ENCODE data around the gene COL5A2. TPM values are rescaled to one million over a fixed set of nuclear protein-coding genes. Genes with fewer than 3 reads are reported as not detected.

The COL5A2 gene
- polyA plus RNA-seq, 1 donor, result 346 TPM

DNA sequence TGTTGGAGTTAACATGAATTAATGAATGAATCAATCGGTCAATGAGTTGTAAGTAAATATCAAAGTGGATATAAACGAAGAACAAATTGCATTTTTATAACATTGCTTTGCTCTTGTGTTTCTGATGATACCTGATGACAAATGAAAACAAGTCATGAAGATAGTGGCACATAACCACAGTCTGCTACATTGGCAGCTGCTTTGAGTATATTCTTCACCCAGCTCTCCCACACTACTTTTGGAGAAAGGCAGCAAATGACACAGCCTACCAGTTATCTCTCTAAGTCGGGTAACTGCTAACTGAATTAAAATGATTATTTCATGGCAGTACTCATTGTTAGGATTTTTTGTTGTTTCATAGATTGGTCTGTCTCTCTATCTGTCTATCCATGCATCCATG, 76.8 kb downstream of the COL5A2 start:
- no peak for DNase-seq (ENCODE audit: low read depth)

DNA sequence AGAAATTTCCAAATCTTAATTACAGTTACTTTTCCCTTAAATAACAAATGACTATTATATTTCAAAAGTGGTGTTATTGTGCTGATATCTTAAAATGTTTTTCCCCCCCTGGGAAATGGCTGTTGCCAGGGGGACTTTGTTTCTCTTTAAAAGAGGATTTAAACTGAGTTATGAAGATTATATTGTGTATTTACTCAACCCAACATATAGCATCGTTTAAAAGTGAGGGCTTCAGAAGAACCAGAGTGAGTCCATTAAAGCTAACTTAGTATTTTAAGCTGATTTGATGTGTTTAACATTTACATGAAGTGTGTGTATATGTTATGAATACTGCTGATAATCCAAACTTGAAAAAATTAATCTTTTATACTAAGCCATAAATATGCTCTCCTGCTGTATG, 81.6 kb downstream of the COL5A2 start:
- DNase-seq (ENCODE audit: low read depth), result no peak

DNA sequence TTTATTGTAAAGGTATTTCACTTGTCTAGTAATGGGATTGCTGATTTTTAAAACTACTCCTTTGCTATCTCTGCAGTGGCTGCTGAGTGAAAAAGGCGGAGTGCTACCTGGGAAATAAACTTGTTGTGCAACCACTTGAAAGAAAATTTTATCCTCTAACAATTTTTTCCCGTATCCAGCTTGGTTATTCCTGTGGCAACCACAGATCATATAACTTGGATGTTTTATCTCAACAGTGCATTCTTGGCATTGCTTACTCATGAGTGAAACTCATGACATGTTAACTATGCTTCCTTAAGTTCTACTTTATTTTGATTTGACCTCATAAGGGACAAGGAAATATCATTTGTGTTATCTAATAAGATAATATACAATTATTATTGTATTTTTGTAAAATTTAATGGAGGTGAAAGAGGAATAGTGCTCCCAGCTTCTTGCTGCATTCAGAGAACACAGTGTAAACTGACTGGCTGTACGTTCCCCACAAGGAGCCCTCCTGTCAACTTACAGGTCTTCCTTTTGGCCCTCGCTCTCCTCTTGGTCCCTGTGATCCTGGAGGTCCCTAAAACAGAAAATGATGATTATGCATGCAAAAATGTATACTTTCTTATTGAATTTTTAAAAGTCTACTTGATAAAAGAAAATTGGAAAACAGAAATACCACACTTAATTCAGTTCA, 82.7 kb downstream of the COL5A2 start:
- DNase-seq (ENCODE audit: low read depth), result no peak

DNA sequence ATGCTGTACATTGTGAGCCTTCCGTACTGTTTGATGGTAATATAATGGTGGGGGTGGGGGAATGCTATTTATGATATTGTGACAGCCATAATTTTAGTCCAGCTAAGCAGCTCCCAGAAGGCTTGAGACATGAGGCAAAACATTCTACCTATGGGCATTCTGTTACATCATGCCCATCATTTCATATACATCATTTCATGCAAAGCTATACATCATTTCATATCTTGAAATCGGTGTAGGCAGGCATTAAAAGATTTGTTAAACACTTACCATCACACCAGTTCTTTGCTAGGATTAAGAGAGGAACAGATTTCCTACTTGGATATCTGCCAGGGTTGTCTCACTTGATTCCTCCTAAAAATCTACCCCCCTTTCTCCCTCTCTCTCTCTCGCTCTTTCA, 84.5 kb downstream of the COL5A2 start:
- DNase-seq (ENCODE audit: low read depth), result no peak

DNA sequence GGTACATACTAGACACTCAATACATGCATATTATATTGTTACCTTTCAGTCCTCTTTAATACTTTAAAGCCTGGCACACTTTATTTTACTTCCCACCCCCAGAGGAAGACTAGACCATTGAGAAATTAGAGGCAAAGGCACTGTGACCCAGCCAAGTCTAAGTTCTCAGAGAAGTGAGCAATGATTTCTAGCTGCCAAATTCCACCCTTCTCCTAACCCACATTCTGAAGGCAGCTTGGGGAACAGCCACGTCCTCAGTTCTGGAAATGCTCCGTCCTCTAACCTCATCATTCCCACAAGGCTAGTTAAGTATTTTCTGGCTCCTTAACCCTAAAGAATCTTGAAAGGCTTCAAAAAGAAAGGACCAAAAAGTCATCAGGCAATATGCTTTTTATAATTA, 86.6 kb downstream of the COL5A2 start:
- DNase-seq (ENCODE audit: low read depth), result no peak

DNA sequence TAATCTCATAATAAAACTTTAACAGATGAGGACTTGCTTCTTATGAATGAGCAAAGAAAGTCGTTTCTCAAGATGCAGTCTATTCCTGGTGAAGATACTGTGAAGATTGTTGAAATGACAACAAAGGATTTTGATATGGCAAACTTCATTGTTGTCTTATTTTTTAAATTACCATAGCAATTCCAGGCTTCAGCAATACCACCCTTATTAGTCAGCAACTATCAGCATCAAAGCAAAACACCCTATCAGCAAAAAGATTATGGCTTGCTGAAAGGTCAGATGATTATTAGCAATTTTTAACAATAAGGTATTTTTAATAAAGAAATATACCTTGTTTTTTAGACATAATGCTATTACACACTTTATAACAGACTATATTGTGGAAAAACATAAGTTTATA, 88.3 kb downstream of the COL5A2 start:
- no peak for DNase-seq (ENCODE audit: low read depth)

DNA sequence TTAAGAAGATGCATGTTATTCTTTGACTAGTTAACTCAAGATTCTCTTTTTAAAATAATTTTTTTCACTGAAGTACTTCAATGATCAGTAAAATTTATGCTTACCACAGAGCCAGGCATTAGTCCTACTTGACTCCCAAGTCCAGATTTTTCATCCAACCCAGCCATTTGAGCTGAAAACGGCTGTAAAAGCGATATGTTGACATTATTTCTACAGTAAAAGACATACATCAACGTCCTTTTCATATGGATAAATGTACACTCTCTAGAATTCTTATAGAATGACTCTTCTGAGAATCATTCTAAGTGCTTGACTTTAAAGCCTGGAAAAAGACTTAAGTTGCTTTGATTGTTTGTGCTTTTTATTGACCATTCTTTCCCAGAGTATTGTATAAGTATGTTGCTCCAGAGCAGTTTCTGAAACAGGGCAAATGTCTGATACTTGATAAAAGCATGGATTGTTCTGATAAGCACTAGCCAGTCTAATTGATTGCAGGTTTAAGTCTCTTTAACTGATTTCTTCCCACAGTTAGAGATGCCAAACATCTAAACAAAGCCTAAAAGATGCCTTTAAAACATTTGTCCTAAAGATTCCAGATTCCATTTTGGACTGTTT, 90.9 kb downstream of the COL5A2 start:
- no peak for DNase-seq (ENCODE audit: low read depth)

DNA sequence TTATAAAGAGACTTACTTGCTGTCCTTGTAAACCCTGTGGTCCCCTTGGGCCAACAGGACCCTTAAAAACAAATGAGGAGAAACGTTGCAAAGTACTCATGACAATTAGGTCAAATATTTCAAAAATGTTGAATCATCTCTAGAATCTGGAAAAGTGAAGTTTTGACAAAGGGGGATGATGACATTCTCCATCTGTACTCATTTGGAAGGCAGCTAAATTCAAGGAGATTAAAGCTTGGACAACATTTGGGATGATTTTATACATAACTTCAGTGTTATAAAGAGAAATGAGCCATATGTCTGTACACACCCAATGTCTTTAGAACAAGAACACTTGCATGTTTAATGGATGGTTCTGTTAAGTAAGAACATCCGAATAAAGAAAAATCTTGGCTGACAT, 92.9 kb downstream of the COL5A2 start:
- DNase-seq (ENCODE audit: low read depth), result no peak

DNA sequence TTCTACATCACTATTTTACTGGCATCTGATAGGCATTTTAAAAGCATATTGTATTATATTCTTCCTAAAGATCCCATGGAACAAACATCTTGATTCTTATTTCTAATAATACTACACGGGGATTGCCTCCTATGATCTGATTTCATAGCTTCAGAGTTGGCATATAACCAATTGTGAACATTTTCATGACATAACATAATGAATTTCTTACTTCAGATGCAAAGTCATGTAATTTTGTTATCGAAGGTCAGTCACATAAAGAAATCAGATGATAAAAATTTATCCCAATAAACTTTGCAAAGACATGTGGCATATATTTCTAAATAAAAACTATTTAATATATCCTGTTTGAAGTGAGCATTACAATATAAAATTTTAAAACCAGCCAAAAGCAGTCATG, 93.3 kb downstream of the COL5A2 start:
- DNase-seq (ENCODE audit: low read depth), result no peak

DNA sequence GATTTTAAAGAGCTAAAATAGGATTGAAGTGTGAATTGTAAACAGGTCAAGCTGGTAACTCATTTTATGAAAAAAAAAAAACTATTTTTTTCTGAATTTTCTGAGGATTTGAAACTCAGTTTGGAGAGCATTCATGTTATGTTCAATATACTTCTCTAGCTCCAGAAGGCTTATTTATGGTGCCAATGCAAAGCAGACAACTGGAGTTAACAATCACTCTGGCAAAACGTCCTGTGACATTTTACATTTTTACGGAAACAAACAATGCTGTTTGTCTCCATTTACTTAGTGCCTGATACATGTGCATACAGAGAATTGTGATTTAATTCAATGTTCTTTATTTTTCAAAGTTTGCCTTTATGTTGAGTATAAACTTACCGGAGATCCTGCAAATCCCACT, 96.0 kb downstream of the COL5A2 start:
- DNase-seq (ENCODE audit: low read depth), result no peak

DNA sequence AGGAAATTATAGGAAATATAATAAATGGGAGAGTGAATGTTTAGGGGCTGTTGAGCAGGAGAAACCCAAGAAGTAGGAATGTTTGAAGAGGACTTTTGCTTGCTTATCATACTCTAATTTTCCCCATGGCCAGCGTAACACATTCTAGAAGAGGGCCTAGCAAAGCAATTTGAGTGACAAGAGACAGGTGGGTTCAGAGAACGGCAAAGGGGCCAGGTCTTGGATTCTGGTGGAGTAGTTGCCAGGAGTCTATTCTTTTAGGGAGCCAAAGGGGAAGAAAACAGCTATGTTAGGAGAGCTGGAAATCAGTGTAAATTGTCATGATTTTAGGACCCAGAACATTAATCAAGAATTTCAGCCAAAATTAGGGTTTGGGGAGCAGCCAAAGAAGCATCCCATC, 96.5 kb downstream of the COL5A2 start:
- no peak for DNase-seq (ENCODE audit: low read depth)

DNA sequence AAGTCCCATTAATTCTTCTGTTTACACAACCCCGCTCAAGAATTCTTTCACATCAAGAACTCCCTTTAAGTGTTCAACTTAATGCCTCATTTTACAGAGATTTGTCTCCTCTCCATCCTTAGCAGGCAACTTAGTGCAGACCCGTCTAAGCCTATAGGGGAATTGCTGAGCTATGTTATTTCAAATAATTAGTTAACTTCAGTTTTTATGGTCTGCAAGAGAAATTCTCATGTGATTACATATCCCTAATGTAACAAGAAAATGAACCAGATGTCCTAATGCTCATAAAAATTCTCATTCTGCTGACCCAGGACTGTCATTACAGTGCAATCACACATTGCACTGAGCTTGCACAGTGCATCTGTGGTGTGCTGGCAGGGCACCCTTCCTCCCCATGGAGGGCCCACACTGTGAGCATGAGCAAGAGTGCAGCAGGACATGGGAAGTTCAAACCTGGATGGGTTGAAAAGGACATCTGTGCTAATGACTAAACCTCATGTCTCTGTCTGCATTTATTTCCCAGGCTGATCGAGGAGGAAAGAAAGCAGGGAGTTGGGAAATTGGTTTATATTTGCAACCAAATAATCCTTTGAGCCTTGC, 97.1 kb downstream of the COL5A2 start:
- DNase-seq (ENCODE audit: low read depth), result peak; percentile 75

DNA sequence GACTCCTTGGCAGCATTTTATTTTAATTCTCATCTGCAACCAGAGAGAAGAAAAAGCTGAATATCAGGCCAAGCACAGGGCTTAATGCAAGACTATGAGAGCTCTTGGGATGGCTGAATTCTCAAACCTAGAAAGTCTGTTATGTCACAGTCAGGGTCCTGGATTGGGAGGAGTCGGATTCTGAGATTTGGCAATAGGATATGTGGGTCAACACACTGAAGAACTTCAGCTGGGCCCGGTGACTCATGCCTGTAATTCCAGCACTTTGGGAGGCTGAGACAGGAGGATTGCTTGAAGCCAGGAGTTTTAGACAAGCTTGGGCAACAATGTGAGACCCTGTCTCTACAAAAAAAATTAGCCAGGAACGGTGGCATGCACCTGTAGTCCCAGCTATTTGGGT, 103.0 kb downstream of the COL5A2 start:
- no peak for DNase-seq (ENCODE audit: low read depth)

DNA sequence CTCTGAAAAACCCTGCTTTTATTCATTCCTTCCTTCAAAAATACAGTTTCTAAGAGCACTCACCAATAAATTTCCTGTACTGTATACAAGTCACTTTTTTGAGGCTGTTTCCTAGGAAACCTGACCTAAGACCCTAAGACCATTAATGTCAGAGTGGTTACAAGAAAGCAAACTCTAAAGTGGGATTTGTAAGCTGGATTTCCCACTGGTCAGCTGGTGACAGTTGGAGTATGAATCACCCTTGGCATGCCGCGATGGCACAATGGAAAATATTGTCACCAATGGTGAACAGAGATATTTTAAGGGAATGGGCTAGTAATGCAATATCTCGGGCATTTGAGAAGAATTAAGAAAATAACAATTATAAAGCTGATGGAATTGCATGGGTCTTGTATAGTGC, 103.4 kb downstream of the COL5A2 start:
- DNase-seq (ENCODE audit: low read depth), result no peak

DNA sequence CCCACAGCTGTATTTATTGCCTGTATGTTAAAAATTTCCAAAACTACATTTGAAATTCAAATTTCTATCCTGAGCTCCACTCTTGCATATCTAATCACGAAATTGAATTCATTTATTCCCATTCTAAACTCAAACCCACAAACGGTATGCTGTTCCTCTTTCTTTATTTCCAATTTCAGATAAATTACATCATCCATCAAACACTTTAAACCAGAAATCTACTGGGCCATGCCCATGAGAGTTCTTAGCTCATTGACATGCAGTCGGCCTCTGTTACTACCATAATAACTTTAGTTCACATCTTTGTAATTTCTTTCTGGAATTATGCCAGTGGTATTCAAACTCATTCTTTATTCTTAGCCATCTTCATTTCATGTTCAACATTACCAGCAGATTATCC, 105.1 kb downstream of the COL5A2 start:
- DNase-seq (ENCODE audit: low read depth), result no peak

DNA sequence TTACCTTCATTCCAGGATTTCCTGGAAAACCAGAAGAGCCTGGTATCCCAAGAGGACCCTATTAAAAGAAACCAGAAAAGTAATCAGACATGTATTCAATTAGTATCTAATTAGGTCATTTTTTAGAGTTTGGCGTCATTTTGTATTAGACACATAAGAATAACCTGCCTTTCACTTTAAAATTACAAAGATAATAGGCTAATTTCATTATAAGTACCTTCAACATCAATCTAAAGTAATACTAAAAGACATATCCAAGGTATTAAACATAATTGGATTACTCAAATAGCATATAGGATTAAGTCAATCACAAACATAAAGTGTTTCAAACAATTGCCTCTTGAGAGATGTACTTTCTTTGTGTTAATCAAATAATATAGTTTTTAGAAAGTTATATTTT, 107.5 kb downstream of the COL5A2 start:
- no peak for DNase-seq (ENCODE audit: low read depth)

DNA sequence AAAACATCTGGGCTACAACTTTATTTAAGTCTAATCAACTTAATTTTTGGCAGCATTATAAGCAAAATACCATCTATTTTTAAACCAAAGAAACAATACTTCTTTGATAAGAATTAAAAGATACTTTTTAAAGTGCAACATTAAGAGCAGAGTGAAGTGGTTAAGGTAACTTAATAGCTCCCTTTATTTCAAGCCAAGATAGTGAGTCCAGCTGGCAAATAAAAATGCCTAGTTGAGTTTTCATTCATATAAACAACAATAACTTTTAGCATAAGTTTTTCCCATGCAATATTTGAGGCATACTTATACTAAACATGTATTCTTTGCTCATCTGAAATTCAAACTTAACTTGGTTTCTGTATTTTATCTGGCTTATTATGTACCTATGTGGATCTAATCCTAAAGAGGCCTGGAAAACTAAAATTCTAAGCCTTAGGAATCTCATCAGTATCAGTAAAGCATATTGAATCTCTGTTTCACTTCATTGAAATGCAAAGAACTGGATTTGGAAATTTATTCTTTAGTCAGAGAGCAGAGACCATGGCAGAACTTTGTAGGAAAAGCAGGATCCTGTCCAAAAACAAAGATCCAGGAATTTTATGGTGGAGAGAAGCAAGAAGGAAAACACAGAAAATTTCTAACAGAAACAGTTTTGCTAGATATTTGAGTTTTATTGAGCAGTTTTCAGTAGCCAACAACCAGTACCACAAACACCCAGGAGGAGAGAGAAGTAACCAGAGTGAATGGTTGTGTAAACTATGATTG, 109.5 kb downstream of the COL5A2 start:
- DNase-seq (ENCODE audit: low read depth), result no peak

DNA sequence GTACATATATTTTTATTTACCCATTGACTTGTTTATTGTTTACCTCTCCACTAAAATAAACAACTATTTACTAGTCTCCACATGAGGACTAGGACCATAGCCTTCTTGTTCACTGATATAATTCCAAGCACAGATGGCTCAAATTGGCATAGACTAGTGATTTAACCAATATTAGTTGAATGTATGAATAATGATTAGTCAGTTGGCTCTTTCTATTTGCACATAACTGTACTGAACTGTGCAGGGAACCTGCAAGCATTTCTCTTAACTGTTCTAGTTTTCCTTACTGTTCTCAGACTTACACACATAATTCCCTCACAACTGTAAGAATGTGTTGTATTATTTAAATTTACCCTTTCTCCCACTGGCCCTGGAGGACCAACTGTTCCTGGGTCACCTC, 113.5 kb downstream of the COL5A2 start:
- no peak for DNase-seq (ENCODE audit: low read depth)

DNA sequence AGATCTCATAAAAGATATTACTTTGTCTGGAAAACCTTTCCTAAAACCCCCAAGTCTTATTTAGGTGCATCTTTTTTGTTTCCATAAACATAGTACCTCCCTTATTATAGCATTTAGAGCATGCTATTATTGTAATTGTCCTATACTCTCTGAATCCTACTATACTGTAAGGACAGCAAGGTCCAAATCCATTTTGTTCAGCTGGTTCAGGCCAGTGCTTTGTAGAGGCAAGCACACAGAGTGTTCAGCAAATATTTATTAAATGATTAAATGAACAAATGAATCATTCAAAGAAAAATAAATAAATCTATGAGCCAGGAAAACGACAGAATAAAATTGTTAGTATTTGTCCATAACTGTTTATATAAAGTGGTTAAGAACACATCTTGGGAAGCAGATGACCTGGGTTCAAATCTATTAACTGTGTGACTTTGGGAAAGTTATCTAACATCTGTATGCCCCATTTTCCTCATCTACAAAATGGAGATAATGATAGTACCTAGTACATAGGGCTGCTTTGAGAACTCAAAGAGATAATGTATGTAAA, 119.4 kb downstream of the COL5A2 start:
- DNase-seq (ENCODE audit: low read depth), result no peak

DNA sequence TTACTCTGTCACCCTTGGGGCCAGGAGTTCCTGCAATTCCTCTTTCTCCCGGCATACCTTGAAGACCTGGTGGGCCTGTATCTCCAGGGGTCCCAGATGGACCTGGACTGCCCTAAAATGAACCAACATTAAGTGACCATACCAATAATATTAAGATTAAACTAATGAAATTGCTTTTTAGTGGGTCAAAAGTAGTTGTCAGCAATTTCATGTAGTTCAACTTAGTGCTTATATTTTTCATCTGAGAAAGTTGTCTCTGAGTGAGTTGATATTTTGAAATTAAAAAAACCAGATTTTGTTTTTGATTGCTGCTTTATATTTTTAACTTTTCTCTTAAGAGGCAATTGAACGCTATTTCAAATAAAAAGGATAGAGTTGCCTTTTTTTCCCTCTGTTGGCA, 122.2 kb downstream of the COL5A2 start:
- no peak for DNase-seq (ENCODE audit: low read depth)

DNA sequence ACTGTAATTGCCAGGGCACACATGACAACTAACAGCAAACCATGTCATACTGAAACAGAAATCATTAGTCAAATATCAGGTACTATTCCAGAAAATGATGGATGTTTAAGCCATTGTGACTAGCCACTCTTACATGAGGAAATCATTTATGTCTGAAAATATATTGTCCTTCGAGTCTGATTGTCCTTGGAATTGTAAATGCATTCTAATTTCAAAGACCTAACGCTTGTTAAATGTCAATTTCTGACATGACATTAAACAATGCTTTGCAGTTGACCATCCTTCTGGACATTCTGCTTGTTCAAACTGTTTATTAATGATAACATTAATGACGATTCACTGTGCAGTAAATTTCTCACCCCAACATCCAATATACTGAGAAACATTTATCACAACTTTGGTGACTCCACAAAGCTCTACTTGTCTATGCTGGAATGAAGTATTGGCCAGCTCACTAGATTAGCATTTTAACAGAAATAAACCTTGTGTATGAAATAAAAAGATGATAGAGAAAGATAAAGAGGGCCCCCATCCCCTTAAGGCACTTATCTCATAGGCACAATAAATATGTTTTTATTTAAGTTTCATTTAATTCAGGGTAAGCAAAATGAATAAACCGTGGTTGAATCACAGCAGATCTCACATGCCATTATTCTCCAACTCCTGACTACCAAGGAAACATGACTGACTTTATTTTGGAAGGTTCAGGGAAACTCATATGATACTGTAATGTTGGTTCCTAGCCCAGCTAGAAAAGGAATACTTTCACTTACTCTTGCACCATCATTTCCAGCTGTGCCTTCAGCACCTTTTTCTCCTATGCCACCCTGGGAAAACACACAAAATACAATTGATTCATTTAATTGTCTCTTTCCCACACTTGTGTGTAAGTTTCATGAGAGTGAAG, 123.1 kb downstream of the COL5A2 start:
- no peak for DNase-seq (ENCODE audit: low read depth)

All from forelimb muscle (tissue), 1 donor.